ENCODE measurements around the gene RGPD3.
"Not testable (repeated sequence)": the region's sequence is repeated elsewhere in the genome, so short reads cannot be mapped to it uniquely, and the experiment has no call there.

Gene RGPD3

GRCh38 chr2:106479563-106479962 is 11.3 kb upstream of the RGPD3 start:
- not testable (repeated sequence) for DNase-seq (ENCODE audit: low read depth)

GRCh38 chr2:106477647-106478046 is 9.4 kb upstream of the RGPD3 start:
- not testable (repeated sequence) for DNase-seq (ENCODE audit: low read depth)

- DNase-seq (ENCODE audit: low read depth): not testable (repeated sequence)
Observed at GRCh38 chr2:106470658-106471057, 2.4 kb upstream of the RGPD3 start.

- DNase-seq (ENCODE audit: low read depth): not testable (repeated sequence)
Observed at GRCh38 chr2:106467516-106467915, 697 bp downstream of the RGPD3 start.

GRCh38 chr2:106461882-106462281 is 6.3 kb downstream of the RGPD3 start:
- DNase-seq (ENCODE audit: low read depth): not testable (repeated sequence)

- not testable (repeated sequence) for DNase-seq (ENCODE audit: low read depth)
Observed at GRCh38 chr2:106390680-106391079, 77.5 kb downstream of the RGPD3 start.

GRCh38 chr2:106388814-106389410 is 79.3 kb downstream of the RGPD3 start:
- not testable (repeated sequence) for DNase-seq (ENCODE audit: low read depth)

GRCh38 chr2:106384548-106384947 is 83.7 kb downstream of the RGPD3 start:
- DNase-seq (ENCODE audit: low read depth): not testable (repeated sequence)

- not testable (repeated sequence) for DNase-seq (ENCODE audit: low read depth)
Observed at GRCh38 chr2:106381867-106382266, 86.3 kb downstream of the RGPD3 start.

GRCh38 chr2:106379567-106379966 is 88.6 kb downstream of the RGPD3 start:
- DNase-seq (ENCODE audit: low read depth): not testable (repeated sequence)

- not testable (repeated sequence) for DNase-seq (ENCODE audit: low read depth)
Observed at GRCh38 chr2:106369182-106369581, 99.0 kb downstream of the RGPD3 start.

GRCh38 chr2:106366204-106366885 is 101.9 kb downstream of the RGPD3 start:
- DNase-seq (ENCODE audit: low read depth): no peak

GRCh38 chr2:106363791-106364190 is 104.4 kb downstream of the RGPD3 start:
- no peak for DNase-seq (ENCODE audit: low read depth)

GRCh38 chr2:106362789-106363188 is 105.4 kb downstream of the RGPD3 start:
- no peak for DNase-seq (ENCODE audit: low read depth)

- no peak for DNase-seq (ENCODE audit: low read depth)
Observed at GRCh38 chr2:106359512-106359911, 108.7 kb downstream of the RGPD3 start.

GRCh38 chr2:106358521-106358920 is 109.7 kb downstream of the RGPD3 start:
- DNase-seq (ENCODE audit: low read depth): no peak

- DNase-seq (ENCODE audit: low read depth): no peak
Observed at GRCh38 chr2:106358081-106358480, 110.1 kb downstream of the RGPD3 start.

- DNase-seq (ENCODE audit: low read depth): no peak
Observed at GRCh38 chr2:106356291-106356690, 111.9 kb downstream of the RGPD3 start.

- no peak for DNase-seq (ENCODE audit: low read depth)
Observed at GRCh38 chr2:106353676-106354075, 114.5 kb downstream of the RGPD3 start.

GRCh38 chr2:106350980-106351379 is 117.2 kb downstream of the RGPD3 start:
- no peak for DNase-seq (ENCODE audit: low read depth)

GRCh38 chr2:106344302-106344701 is 123.9 kb downstream of the RGPD3 start:
- DNase-seq (ENCODE audit: low read depth): no peak

GRCh38 chr2:106343274-106343673 is 124.9 kb downstream of the RGPD3 start:
- DNase-seq (ENCODE audit: low read depth): no peak

- no peak for DNase-seq (ENCODE audit: low read depth)
Observed at GRCh38 chr2:106342831-106343251, 125.4 kb downstream of the RGPD3 start.

GRCh38 chr2:106341666-106342065 is 126.5 kb downstream of the RGPD3 start:
- DNase-seq (ENCODE audit: low read depth): no peak

Measured in stimulated activated CD8-positive, alpha-beta memory T cell treated with anti-CD3 and anti-CD28 coated beads, Interleukin-12 subunit alpha, Interleukin-12 subunit beta, amount 100 ng/mL, for 4 hours (primary cell).